GM19238 (cell line): ENCODE results near the gene NES.

ENCODE experiments used
- DNase-seq: peaks from one replicate; pipeline ENCODE4 v3.0.0; 2011; ENCODE audit warnings: low spot score; ENCODE audit not compliant: insufficient read length

The NES gene

GRCh38 chr1:156680056-156680455 is 2.8 kb upstream of the NES start:
- DNase-seq, result no peak

GRCh38 chr1:156677616-156678596 is 699 bp upstream of the NES start:
- DNase-seq, result no peak

GRCh38 chr1:156676114-156676819 is 940 bp downstream of the NES start:
- DNase-seq, result no peak

- DNase-seq, result no peak
Measured at GRCh38 chr1:156675210-156676113, 1.7 kb downstream of the NES start.

GRCh38 chr1:156673387-156674121 is 3.7 kb downstream of the NES start:
- DNase-seq, result no peak

GRCh38 chr1:156671804-156672203 is 5.4 kb downstream of the NES start:
- DNase-seq, result no peak

- no peak for DNase-seq
Measured at GRCh38 chr1:156670791-156671190, 6.4 kb downstream of the NES start.

- DNase-seq, result no peak
Measured at GRCh38 chr1:156670359-156670758, 6.8 kb downstream of the NES start.

- no peak for DNase-seq
Measured at GRCh38 chr1:156669794-156670193, 7.4 kb downstream of the NES start.

GRCh38 chr1:156668801-156669637 is 8.2 kb downstream of the NES start:
- DNase-seq, result no peak

- DNase-seq, result no peak
Measured at GRCh38 chr1:156667968-156668709, 9.1 kb downstream of the NES start.

GRCh38 chr1:156667610-156667967 is 9.6 kb downstream of the NES start:
- no peak for DNase-seq

GRCh38 chr1:156666862-156667609 is 10.2 kb downstream of the NES start:
- no peak for DNase-seq

- DNase-seq, result no peak
Measured at GRCh38 chr1:156665539-156665938, 11.7 kb downstream of the NES start.

GRCh38 chr1:156664767-156665411 is 12.3 kb downstream of the NES start:
- no peak for DNase-seq

- DNase-seq, result no peak
Measured at GRCh38 chr1:156664046-156664766, 13.0 kb downstream of the NES start.

GRCh38 chr1:156663178-156663577 is 14.0 kb downstream of the NES start:
- DNase-seq, result no peak

GRCh38 chr1:156662800-156663055 is 14.5 kb downstream of the NES start:
- no peak for DNase-seq
